ENCODE measurements around the gene SNTB2. TPM values are rescaled to one million over a fixed set of nuclear protein-coding genes. Genes with fewer than 3 reads are reported as not detected.

SNTB2 gene
- total RNA-seq, 4 donors from 2014 or later = 39.1 to 137 (median 43.0) TPM

GRCh38 chr16:69302301-69302700, 115.3 kb downstream of the SNTB2 start:
- TF ChIP-seq EP300 (IDR thresholded peaks at IDR 0.05) = no peak
- no peak for TF ChIP-seq POLR2A (IDR thresholded peaks at IDR 0.05)
- TF ChIP-seq CTCF (IDR thresholded peaks at IDR 0.05) = no peak
- TF ChIP-seq POLR2AphosphoS5 (IDR thresholded peaks at IDR 0.05) = no peak
- H3K36me3 ChIP-seq = peaks cover 2 to 69% of the 10 kb centered on the region in 2 donors
- no peaks in the 10 kb centered on the region for H3K4me1 ChIP-seq
- no peaks in the 10 kb centered on the region for H3K9me3 ChIP-seq
- no peak for ATAC-seq
- H3K27ac ChIP-seq = no peak overlapping the region
- WGBS, 2 donors (ENCODE audit: low coverage in 1 of 2) = 86 to 98% methylated on average over 2 to 4 of the region's 4 CpGs
- H3K27me3 ChIP-seq = no peaks in the 10 kb centered on the region
- no peak overlapping the region for H3K4me3 ChIP-seq

GRCh38 chr16:69306031-69306430, 119.1 kb downstream of the SNTB2 start:
- H3K4me3 ChIP-seq = no peak overlapping the region
- 50 to 67% methylated on average over 1 of the region's 1 CpG for WGBS, 2 donors (ENCODE audit: low coverage in 1 of 2)
- H3K27ac ChIP-seq = no peak overlapping the region
- no peak for ATAC-seq
- no peaks in the 10 kb centered on the region for H3K27me3 ChIP-seq
- peaks cover 2 to 35% of the 10 kb centered on the region in 2 donors for H3K36me3 ChIP-seq
- H3K4me1 ChIP-seq = peaks cover 0 to 7% (median 4%) of the 10 kb centered on the region in 3 donors
- H3K9me3 ChIP-seq = no peaks in the 10 kb centered on the region
- no peak for TF ChIP-seq CTCF (IDR thresholded peaks at IDR 0.05)
- TF ChIP-seq POLR2A (IDR thresholded peaks at IDR 0.05) = no peak
- TF ChIP-seq POLR2AphosphoS5 (IDR thresholded peaks at IDR 0.05) = no peak
- no peak for TF ChIP-seq EP300 (IDR thresholded peaks at IDR 0.05)

- TF ChIP-seq EP300 (IDR thresholded peaks at IDR 0.05) (no peak), POLR2A (IDR thresholded peaks at IDR 0.05) (no peak), CTCF (IDR thresholded peaks at IDR 0.05) (no peak), POLR2AphosphoS5 (IDR thresholded peaks at IDR 0.05) (no peak)
- no peak for ATAC-seq
- Histone ChIP-seq H3K9me3 (no peaks in the 10 kb centered on the region), H3K27me3 (no peaks in the 10 kb centered on the region), H3K4me1 (peaks cover 0 to 11% (median 4%) of the 10 kb centered on the region in 3 donors), H3K27ac (no peak overlapping the region), H3K4me3 (no peak overlapping the region), H3K36me3 (peaks cover 2 to 26% of the 10 kb centered on the region in 2 donors)
- WGBS, 2 donors (ENCODE audit: low coverage in 1 of 2) = 67 to 86% methylated on average over 1 of the region's 1 CpG
Observed at GRCh38 chr16:69307091-69307490, 120.1 kb downstream of the SNTB2 start.

- whole genome bisulfite sequencing, 2 donors (ENCODE audit: low coverage in 1 of 2) = 68 to 94% methylated on average over 1 to 2 of the region's 2 CpGs
Observed at GRCh38 chr16:69307856-69308255, 120.9 kb downstream of the SNTB2 start.

More at GRCh38 chr16:69307856-69308255, 120.9 kb downstream of the SNTB2 start:
- no peak overlapping the region for H3K27ac ChIP-seq
- no peaks in the 10 kb centered on the region for H3K9me3 ChIP-seq
- H3K4me1 ChIP-seq = peaks cover 0 to 19% (median 12%) of the 10 kb centered on the region in 3 donors
- no peak for ATAC-seq
- no peak for TF ChIP-seq CTCF (IDR thresholded peaks at IDR 0.05)
- no peak for TF ChIP-seq POLR2AphosphoS5 (IDR thresholded peaks at IDR 0.05)
- TF ChIP-seq POLR2A (IDR thresholded peaks at IDR 0.05) = no peak
- no peak for TF ChIP-seq EP300 (IDR thresholded peaks at IDR 0.05)
- H3K27me3 ChIP-seq = no peaks in the 10 kb centered on the region
- H3K36me3 ChIP-seq = peaks cover 2 to 22% of the 10 kb centered on the region in 2 donors
- no peak overlapping the region for H3K4me3 ChIP-seq
